ENCODE measurements around the gene GABRB2.
A peak's percentile ranks its signal among the peaks of the same experiment; 100 is the strongest.
"Not testable (repeated sequence)": the region's sequence is repeated elsewhere in the genome, so short reads cannot be mapped to it uniquely, and the experiment has no call there.

GABRB2 gene

GRCh38 chr5:161301586-161301985, 244.9 kb downstream of the GABRB2 start:
- TF ChIP-seq CTCF (IDR thresholded peaks at IDR 0.05; ENCODE audit: control insufficient read depth, extremely low read depth, insufficient read depth): no peak
- no peak for DNase-seq (ENCODE audit: low read depth)
- H3K4me3 ChIP-seq (ENCODE audit: low read depth, low read length): no peak overlapping the region

- DNase-seq (ENCODE audit: low read depth): no peak
- no peak overlapping the region for H3K4me3 ChIP-seq (ENCODE audit: low read depth, low read length)
- no peak for TF ChIP-seq CTCF (IDR thresholded peaks at IDR 0.05; ENCODE audit: control insufficient read depth, extremely low read depth, insufficient read depth)
Measured at GRCh38 chr5:161299053-161299452, 247.5 kb downstream of the GABRB2 start.

GRCh38 chr5:161297388-161297787, 249.1 kb downstream of the GABRB2 start:
- not testable (repeated sequence) for DNase-seq (ENCODE audit: low read depth); H3K4me3 ChIP-seq (ENCODE audit: low read depth, low read length)

- no peak for TF ChIP-seq CTCF (IDR thresholded peaks at IDR 0.05; ENCODE audit: control insufficient read depth, extremely low read depth, insufficient read depth)
- H3K4me3 ChIP-seq (ENCODE audit: low read depth, low read length): no peak overlapping the region
- peak; percentile 90 for DNase-seq (ENCODE audit: low read depth)
Measured at GRCh38 chr5:161295721-161296250, 250.7 kb downstream of the GABRB2 start.

GRCh38 chr5:161288071-161288470, 258.5 kb downstream of the GABRB2 start:
- H3K4me3 ChIP-seq (ENCODE audit: low read depth, low read length): no peak overlapping the region
- no peak for DNase-seq (ENCODE audit: low read depth)
- TF ChIP-seq CTCF (IDR thresholded peaks at IDR 0.05; ENCODE audit: control insufficient read depth, extremely low read depth, insufficient read depth): no peak

- H3K4me3 ChIP-seq (ENCODE audit: low read depth, low read length): no peak overlapping the region
- no peak for DNase-seq (ENCODE audit: low read depth)
- TF ChIP-seq CTCF (IDR thresholded peaks at IDR 0.05; ENCODE audit: control insufficient read depth, extremely low read depth, insufficient read depth): no peak
Measured at GRCh38 chr5:161287436-161287835, 259.1 kb downstream of the GABRB2 start.

- no peak for DNase-seq (ENCODE audit: low read depth)
- H3K4me3 ChIP-seq (ENCODE audit: low read depth, low read length): no peak overlapping the region
- TF ChIP-seq CTCF (IDR thresholded peaks at IDR 0.05; ENCODE audit: control insufficient read depth, extremely low read depth, insufficient read depth): no peak
Measured at GRCh38 chr5:161286066-161286655, 260.4 kb downstream of the GABRB2 start.

All from LNCaP clone FGC (cell line).